Activated CD4-positive, CD25-positive, alpha-beta regulatory T cell treated with anti-CD3 and anti-CD28 coated beads, Interleukin-2, amount 50 U/mL, for 16 hours (primary cell): ENCODE data around the gene AGR2.
"Not testable (repeated sequence)": the region's sequence is repeated elsewhere in the genome, so short reads cannot be mapped to it uniquely, and the experiment has no call there.

ENCODE experiments used
- DNase-seq: peaks from one replicate; pipeline ENCODE4 v3.0.0-alpha.2; 2020; ENCODE audit warnings: low read depth, low spot score

The AGR2 gene

DNA sequence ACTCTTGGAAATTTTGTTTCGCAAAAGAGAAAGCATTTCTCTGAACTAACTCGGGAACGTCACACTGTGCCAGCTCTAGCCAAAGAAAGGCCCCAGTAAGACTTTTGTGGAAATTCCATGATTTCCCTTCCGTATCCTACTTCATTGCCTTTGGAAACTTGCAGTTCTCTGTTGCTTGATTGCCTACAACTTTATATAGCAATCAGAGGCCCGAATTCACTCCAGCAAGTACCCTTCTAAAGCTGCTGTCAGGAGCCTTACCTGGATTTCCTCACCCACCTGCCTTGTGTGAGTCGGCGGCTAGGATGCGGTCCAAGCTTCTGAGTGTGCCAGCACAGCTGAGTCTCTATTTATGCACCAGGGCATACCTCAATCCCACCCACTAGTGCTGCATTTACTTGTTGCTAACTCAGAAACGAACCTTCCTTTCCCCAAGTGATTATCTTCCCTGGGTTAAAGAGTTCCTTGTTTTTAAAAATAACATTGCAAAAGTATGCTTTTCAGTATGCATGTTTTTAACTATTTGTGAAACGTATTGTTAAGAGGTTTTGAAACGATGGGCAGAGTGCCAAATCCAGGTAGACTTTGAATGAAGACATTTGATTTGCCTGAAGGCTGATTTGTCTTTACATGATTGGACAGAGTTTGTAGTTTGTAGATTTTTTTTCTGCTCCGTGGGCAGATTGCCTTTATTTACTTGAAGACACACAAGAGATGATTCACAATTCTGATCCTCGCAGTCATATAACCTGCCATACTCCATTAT is at the start of gene AGR2:
Gene AGR2, minus strand, starts transcription at position 326 of the 766 bp plus-strand sequence. CDS start 3,203 bp downstream, outside the sequence.
- no peak for DNase-seq

GRCh38 chr7:16853189-16853588 is 48.4 kb upstream of the AGR2 start:
- DNase-seq = not testable (repeated sequence)

DNA sequence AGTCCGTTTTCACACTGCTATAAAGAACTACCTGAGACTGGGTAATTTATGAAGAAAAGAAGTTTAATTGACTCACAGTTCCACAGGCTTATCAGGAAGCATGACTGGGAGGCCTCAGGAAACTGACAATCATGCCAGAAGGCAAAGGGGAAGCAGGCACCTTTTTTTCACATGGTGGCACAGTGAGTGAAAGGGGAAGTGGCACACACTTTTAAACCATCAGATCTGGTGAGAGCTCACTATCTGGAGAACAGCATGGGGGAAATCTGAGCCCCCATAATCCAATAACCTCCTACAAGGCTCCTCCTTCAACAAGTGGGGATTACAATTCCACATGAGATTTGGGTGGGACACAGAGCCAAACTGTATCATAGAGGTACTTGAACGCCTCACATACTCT is 47.0 kb upstream of the AGR2 start:
- no peak for DNase-seq

- DNase-seq = no peak
Observed at GRCh38 chr7:16850614-16851466, 46.0 kb upstream of the AGR2 start.

- no peak for DNase-seq
Observed at GRCh38 chr7:16849296-16850148, 44.7 kb upstream of the AGR2 start.

- DNase-seq = no peak
Observed at GRCh38 chr7:16847381-16847860, 42.6 kb upstream of the AGR2 start.

GRCh38 chr7:16846601-16847165 is 41.9 kb upstream of the AGR2 start:
- no peak for DNase-seq

DNA sequence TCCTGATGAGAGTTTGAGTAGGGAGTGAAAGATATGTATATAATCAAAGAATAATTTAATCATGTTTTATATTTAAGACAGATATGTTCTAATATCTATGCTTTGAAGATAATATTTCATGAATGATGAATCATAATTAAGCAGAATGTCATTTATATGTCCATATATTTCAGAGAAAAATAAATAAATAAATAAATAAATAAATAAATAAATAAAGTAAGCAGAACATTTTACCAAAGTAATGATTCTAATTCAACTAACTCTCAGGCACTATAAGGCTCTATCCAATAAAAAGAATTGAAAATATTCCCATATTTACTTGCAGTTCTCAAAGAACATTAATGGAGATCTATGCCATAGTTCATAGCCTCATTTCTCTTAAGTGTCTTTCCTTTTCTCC is 40.9 kb upstream of the AGR2 start:
- no peak for DNase-seq

DNA sequence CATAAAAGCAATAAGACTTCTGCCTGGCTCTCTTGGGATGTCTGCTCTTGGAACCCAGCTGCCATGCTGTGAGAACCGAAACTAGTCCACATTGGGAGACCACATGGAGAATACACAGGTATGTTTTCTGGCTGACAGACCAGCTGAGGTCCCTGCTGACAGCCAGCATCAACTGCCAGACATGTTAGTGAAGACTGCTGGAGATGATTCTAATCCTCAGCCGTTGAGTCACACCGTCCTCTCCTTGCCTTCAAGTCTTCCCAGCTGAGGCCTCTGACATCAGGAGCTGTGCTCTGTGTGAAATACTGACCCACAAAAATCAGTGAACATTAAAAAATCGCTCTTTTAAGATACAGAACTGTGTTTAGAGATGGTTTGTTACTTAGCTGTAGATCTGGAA is 36.9 kb upstream of the AGR2 start:
- no peak for DNase-seq

- DNase-seq = no peak
Observed at GRCh38 chr7:16840094-16840493, 35.3 kb upstream of the AGR2 start.

- DNase-seq = no peak
Observed at GRCh38 chr7:16839646-16840045, 34.8 kb upstream of the AGR2 start.

GRCh38 chr7:16838891-16839290 is 34.1 kb upstream of the AGR2 start:
- DNase-seq = no peak

GRCh38 chr7:16838386-16838785 is 33.6 kb upstream of the AGR2 start:
- no peak for DNase-seq

DNA sequence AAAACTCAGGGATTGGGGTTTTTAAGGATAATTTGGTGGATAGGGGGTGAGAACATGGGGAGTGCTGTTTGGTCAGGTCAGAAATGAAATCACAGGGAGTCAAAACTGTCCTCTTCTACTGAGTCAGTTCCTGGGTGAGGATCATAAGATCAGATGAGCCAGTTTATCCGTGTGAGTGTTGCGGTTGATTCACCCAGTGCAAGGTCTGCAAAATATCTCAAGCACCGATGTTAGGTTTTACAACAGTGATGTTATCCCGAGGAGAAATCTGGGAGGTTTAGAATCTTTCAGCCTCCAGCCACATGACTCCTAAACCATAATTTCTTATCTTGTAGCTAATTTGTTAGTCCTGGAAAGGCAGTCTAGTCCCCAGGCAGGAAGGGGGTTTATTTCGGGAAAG is 31.7 kb upstream of the AGR2 start:
- no peak for DNase-seq

- no peak for DNase-seq
Observed at GRCh38 chr7:16833373-16833772, 28.6 kb upstream of the AGR2 start.

DNA sequence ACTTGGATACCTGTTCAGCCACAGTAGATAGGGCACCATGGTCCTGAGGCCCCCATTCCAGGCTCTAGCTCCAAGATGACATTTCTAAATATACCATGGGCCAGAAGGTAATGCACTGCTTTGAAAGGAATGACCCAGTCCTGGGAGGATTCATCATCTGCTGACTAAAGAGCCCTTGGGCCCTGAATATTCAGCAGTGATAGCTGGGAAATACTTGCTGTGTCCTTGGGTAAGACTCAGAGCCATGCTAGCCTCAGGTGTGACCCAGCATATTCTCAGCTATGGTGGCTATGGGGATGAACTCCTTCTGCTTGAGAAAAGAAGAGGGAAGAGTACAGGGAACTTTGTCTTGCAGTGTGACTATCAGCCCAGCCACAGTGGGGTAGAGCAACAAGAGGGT is 21.3 kb upstream of the AGR2 start:
- no peak for DNase-seq

- no peak for DNase-seq
Observed at GRCh38 chr7:16822029-16822428, 17.2 kb upstream of the AGR2 start.

GRCh38 chr7:16818732-16819131 is 13.9 kb upstream of the AGR2 start:
- no peak for DNase-seq

DNA sequence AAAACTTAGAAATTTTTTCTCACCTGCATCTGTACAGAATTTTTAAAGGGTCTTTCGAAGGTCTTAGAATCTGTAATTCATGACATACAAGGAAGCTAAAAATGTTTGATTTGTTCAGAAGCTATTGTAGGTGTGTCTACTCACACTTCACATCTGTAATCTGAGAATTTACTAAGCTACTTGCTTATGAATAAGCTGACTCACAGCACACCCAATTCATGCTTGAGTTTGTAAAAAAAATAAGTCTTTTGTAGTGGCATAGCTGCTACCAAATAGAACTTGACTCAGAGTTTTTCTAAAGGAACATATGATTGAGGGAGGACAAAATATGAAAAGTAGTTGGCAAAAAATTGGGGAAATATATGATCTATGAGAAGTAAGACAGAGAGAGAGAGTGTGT is 12.7 kb upstream of the AGR2 start:
- no peak for DNase-seq

- no peak for DNase-seq
Observed at GRCh38 chr7:16816824-16817223, 12.0 kb upstream of the AGR2 start.

- DNase-seq = no peak
Observed at GRCh38 chr7:16815001-16815400, 10.2 kb upstream of the AGR2 start.

DNA sequence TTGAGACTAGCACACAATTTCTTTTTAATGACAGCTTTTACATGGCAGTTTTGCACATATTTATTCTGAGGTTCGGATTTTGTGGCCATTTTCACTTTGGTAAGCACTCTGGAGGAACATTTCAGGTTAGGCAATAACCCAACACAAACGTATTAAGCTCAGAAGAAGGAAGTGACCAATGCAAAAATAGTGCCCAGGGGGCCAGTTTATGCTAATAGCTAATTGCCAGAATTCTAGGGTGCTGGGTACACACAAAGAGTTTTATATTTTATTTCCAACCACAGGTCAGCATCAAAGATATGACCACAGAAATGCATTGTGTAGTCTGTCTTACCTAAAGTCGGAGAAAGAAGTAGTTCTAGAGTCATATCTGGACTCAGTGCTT is 8.4 kb upstream of the AGR2 start:
- DNase-seq = no peak
